Central memory CD8-positive, alpha-beta T cell (primary cell): ENCODE measurements around the gene MRPL21.

Experiments
- ATAC-seq: fragments of 150-1000 bp; cut with Tn5 transposase; replicated peaks from 2 replicates; pipeline ENCODE4 v1.10.0; 2022; ENCODE audit warnings: mild to moderate bottlenecking, moderate FRiP score, moderate number of reproducible peaks; ENCODE audit not compliant: poor library complexity, severe bottlenecking; ENCODE audit errors: extremely low read depth
- DNase-seq, 2 donors: peaks; one replicate each; pipeline ENCODE4 v3.0.0; 2021; ENCODE audit warnings: low spot score in 2 of 2
- H3K27ac Mint-ChIP-seq: one replicate; pipeline ENCODE4 v1.8.0; 2022; ENCODE audit warnings: low read depth, mild to moderate bottlenecking, moderate library complexity, mixed read lengths
- H3K27me3 Mint-ChIP-seq: one replicate; pipeline ENCODE4 v1.8.0; 2022; ENCODE audit warnings: mixed read lengths
- H3K36me3 Mint-ChIP-seq: one replicate; pipeline ENCODE4 v1.8.0; 2022; ENCODE audit warnings: mild to moderate bottlenecking, moderate library complexity, mixed read lengths; ENCODE audit not compliant: insufficient read depth
- H3K4me1 Mint-ChIP-seq: one replicate; pipeline ENCODE4 v1.8.0; 2022; ENCODE audit warnings: mixed read lengths
- H3K4me3 Mint-ChIP-seq: one replicate; pipeline ENCODE4 v1.8.0; 2022; ENCODE audit warnings: mild to moderate bottlenecking, moderate library complexity, mixed read lengths
- H3K9me3 Mint-ChIP-seq: one replicate; pipeline ENCODE4 v1.8.0; 2022; ENCODE audit warnings: mixed read lengths

Gene MRPL21

DNA sequence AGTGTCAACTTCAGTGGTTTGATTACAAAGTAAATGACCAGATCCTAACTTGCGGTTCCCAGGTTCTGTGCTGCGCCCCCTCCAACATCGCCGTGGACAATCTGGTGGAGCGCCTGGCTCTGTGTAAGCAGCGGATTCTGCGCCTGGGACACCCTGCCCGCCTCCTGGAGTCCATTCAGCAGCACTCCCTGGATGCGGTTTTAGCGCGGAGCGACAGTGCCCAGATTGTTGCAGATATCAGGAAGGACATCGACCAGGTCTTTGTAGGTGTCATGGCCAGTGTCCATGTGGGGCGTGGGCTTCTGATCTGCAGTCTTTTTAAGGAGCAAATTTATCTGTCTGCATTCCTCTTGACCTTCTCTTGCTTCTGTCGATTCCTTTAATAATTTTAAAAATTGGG, 11.1 kb upstream of the MRPL21 start:
- DNase-seq (no peak), ATAC-seq (no peak)
- Mint-ChIP-seq H3K9me3 (no peaks in the 10 kb centered on the region), H3K4me1 (no peaks in the 10 kb centered on the region), H3K4me3 (no peak overlapping the region), H3K27ac (no peak overlapping the region), H3K27me3 (no peaks in the 10 kb centered on the region), H3K36me3 (peaks cover 84% of the 10 kb centered on the region)

DNA sequence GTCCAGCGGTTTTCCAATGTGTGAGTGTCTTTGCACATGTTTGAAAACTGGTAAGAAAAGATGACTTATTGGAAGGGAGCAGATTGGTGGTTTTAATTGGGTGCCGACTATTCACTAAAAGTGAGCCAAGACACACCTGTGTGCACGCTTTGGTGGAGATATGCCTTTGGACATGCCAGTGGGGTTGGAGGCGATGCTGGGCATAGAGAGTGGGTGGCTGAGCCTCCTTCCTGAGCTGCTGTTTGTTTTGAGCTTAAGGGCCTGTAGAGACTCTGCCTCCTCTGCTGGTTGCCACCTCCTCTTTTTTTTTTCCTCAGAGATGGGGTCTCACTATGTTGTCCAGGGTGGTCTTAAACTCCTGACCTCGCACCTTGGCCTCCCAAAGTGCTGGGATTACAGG, 9.6 kb upstream of the MRPL21 start:
- H3K4me1 Mint-ChIP-seq: no peaks in the 10 kb centered on the region
- DNase-seq: no peak
- no peak overlapping the region for H3K4me3 Mint-ChIP-seq
- no peaks in the 10 kb centered on the region for H3K9me3 Mint-ChIP-seq
- peaks cover 81% of the 10 kb centered on the region for H3K36me3 Mint-ChIP-seq
- no peaks in the 10 kb centered on the region for H3K27me3 Mint-ChIP-seq
- no peak overlapping the region for H3K27ac Mint-ChIP-seq
- no peak for ATAC-seq

DNA sequence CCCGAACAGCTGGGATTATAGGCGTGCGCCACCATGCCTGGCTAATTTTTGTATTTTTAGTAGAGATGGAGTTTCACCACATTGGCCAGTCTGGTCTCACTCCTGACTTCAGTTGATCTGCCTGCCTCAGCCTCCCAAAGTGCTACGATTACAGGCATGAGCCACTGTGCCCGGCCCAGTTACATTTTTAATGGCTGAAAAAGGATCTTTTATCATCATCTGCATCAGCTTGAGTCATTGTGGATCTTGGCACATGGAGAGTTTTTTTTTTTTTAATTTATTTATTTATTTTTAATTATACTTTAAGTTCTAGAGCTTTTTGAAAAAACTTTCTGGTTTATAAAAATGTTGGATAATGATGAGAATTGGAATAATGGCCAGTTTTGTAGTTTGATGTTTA, 8.6 kb upstream of the MRPL21 start:
- H3K4me3 Mint-ChIP-seq: no peak overlapping the region
- H3K9me3 Mint-ChIP-seq: no peaks in the 10 kb centered on the region
- peaks cover 4% of the 10 kb centered on the region for H3K4me1 Mint-ChIP-seq
- ATAC-seq: no peak
- H3K27ac Mint-ChIP-seq: no peak overlapping the region
- peaks cover 77% of the 10 kb centered on the region for H3K36me3 Mint-ChIP-seq
- DNase-seq: no peak
- no peaks in the 10 kb centered on the region for H3K27me3 Mint-ChIP-seq

DNA sequence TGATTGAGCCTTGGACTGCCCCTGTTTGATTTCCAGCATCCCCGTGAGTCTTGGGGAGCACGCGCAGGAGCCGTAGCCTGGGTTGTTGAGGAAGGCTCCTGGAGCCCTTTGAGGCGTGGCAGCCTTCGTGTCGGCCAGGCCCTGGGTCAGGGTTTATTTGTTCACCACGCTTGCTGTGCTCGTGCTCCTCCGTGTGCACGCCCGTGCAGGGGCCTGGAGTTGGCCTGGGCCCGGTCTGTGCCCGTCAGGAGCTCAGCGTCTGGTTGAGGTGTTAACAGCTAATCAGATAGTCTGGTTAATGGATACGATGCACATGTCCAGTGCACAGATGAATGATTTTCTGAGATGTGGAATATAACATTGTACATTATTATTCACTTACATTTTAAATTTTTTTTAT, 8.1 kb upstream of the MRPL21 start:
- no peaks in the 10 kb centered on the region for H3K9me3 Mint-ChIP-seq
- DNase-seq (no peak), ATAC-seq (no peak)
- peaks cover 76% of the 10 kb centered on the region for H3K36me3 Mint-ChIP-seq
- H3K27ac Mint-ChIP-seq: no peak overlapping the region
- H3K4me1 Mint-ChIP-seq: peaks cover 5% of the 10 kb centered on the region
- H3K4me3 Mint-ChIP-seq: no peak overlapping the region
- no peaks in the 10 kb centered on the region for H3K27me3 Mint-ChIP-seq

DNA sequence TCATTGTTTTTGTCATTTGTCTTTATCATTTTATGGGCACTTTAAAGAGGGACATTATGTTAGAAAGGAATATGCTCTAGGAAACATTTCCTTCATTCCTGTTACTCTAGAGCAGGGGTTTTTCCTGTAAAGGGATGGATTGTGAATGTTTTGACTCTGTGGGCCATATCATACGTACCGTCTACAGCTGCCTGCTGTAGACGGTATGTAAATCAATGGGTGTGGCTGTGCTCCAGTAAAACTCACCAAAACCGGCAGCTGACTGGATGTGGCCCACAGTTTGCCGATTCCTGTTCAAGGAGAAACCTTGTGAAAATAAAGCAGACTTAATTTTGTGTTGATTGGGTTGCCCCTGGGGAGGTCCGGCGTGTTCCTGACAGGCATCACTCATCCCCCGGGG, 7.3 kb upstream of the MRPL21 start:
- ATAC-seq: no peak
- Mint-ChIP-seq H3K27me3 (no peaks in the 10 kb centered on the region), H3K36me3 (peaks cover 68% of the 10 kb centered on the region), H3K4me1 (peaks cover 7% of the 10 kb centered on the region), H3K9me3 (no peaks in the 10 kb centered on the region), H3K4me3 (no peak overlapping the region), H3K27ac (no peak overlapping the region)
- no peak for DNase-seq

DNA sequence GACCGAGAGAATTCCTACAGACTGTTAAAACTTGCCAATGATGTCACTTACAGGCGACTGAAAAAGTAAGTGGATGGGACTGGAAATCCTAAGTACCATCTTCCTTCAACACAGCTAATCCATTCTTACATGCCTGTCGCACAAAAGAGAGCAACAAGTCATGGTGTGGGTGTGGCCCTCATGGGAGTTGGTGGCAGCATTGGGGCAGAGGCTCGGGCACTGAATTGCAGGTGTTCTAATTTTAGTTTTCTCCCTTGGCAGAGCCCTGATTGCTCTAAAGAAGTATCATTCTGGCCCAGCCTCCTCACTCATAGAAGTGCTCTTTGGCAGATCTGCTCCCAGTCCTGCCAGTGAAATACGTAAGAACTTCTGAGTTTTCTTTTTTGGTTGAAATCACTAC, 4.6 kb upstream of the MRPL21 start:
- Mint-ChIP-seq H3K27me3 (no peaks in the 10 kb centered on the region), H3K4me1 (peaks cover 31% of the 10 kb centered on the region), H3K27ac (no peak overlapping the region), H3K9me3 (no peaks in the 10 kb centered on the region), H3K4me3 (no peak overlapping the region), H3K36me3 (peaks cover 61% of the 10 kb centered on the region)
- no peak for DNase-seq
- ATAC-seq: no peak

DNA sequence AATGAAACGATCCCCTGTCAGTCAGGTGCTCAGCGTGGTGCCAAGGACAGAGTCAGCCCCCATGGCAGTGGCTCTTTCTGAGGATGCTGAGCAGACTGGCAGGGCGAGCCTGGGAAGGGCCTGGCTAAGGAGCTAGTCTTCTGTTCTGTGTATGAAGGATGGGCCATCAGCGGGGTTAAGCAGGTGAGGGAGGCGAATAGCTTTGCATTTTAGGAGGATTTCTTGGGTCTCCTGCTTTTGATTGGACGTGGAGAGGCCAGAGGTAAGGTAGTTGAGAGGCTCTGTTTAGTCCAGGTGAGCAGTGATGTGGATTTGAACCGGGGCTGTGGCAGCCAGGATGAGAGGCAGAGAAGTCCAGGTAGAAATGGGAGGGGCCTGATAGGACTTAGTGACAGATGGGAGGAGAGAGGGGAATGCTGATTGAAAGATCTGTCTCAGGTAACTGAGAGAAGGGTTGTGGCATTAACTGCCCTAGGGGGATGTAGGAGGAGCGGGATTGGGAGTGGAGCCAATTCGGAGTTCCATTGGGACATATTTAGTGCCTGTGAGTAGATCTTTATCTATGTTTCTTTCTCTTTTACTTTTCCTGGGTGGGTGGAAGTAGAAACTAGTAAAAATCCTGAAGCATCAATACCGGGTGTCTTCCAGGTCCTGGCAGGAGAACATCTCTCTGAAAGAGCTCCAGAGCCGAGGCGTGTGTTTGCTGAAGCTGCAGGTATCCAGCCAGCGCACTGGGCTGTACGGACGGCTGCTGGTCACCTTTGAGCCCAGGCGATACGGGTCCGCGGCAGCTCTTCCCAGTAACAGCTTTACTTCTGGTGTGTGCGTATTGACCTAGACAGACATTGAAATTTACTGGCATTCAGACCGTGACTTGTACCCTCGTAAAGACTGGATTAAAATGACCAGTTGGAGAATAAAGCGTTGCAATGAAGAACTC, 2.1 kb upstream of the MRPL21 start:
- ATAC-seq (no peak), DNase-seq (no peak)
- H3K27me3 Mint-ChIP-seq: no peaks in the 10 kb centered on the region
- no peaks in the 10 kb centered on the region for H3K9me3 Mint-ChIP-seq
- H3K27ac Mint-ChIP-seq: peak overlapping the region; percentile 99
- peaks cover 43% of the 10 kb centered on the region for H3K36me3 Mint-ChIP-seq
- H3K4me3 Mint-ChIP-seq: peak overlapping the region; percentile 99
- H3K4me1 Mint-ChIP-seq: peaks cover 57% of the 10 kb centered on the region

DNA sequence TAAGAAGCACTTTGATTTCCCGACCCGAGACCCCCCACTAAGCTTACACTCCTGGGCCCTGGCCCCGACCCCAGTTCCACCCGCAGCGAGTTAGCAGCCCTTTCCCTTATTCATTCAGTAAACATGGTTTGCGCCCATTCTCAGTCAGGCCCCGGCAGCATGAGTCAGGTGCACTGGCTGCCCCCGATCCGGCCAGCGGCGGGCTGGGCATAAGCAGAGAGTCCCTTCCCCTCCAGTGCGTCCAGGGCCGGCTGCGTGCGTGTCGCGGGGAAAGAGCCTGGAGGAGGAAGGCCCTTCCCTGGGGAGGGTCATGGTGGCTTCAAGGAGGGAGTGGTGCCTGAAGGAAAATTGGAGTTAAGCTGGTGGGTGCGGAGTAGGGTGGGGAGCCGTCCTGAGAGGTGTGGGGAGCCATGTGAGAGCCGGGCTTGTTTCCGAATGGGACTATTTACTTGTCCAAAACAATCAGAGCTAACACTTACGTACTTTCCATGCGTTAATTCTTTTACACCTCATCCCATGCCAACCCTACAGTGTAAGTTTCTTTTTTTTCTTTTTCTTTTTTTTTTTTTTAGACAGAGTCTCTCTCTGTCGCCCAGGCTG, 716 bp upstream of the MRPL21 start:
- H3K27ac Mint-ChIP-seq: peak overlapping the region; percentile 99
- peaks cover 58% of the 10 kb centered on the region for H3K4me1 Mint-ChIP-seq
- peak overlapping the region; percentile 99 for H3K4me3 Mint-ChIP-seq
- H3K36me3 Mint-ChIP-seq: peaks cover 38% of the 10 kb centered on the region
- ATAC-seq (peak; percentile 34), DNase-seq (peak in 1 of 2 donors; percentile 18)
- H3K9me3 Mint-ChIP-seq: no peaks in the 10 kb centered on the region
- no peaks in the 10 kb centered on the region for H3K27me3 Mint-ChIP-seq

DNA sequence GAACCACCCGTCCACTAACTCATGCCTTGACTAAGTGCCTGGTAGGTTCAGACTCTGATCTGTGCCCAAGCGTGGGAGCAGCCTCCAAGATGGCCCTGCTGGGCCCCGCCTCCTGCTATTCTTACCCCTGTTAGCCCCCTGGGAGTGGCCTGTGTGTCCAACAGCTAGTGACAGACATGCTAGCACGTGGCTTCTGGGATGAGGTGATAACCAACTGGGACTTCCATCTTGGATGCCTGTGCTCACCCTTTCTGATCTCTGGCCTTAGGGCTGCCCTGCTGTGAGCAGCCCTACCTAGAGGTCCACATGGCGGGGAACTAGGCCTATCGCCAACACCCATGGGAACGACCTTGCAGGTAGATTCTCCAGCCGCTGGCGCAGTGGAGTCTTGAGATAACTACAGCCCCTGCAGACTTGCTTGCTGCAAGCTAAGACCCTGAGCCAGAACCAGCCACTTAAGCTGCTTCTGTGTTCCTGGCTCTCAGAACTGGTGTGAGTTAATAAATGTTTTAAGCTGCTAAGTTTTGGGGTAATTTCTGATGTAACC, 2.7 kb downstream of the MRPL21 start:
- H3K4me3 Mint-ChIP-seq: peak overlapping the region; percentile 13
- peak overlapping the region; percentile 73 for H3K27ac Mint-ChIP-seq
- ATAC-seq: no peak
- H3K36me3 Mint-ChIP-seq: peaks cover 40% of the 10 kb centered on the region
- no peak for DNase-seq
- H3K4me1 Mint-ChIP-seq: peaks cover 51% of the 10 kb centered on the region
- H3K27me3 Mint-ChIP-seq: no peaks in the 10 kb centered on the region
- no peaks in the 10 kb centered on the region for H3K9me3 Mint-ChIP-seq

DNA sequence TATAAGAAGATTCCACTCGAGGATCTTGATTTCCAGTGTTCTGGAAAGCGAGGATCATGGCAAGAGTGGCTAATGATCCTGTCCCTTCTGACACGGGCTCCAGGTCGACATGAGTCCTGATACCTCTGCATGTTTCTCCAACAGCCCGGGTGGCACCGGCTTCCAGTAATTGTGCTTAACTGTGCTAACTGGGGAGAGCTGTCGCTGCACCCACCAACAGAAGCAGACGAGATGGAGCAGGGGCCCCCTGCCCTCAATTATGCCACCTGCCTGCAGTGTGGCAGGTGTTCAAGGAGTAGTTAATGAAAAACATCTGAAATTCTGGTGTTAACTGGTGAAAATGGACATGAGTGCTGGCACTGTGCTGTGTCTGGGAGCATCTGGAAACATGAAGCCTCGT, 6.2 kb downstream of the MRPL21 start:
- ATAC-seq: no peak
- no peaks in the 10 kb centered on the region for H3K9me3 Mint-ChIP-seq

DNA sequence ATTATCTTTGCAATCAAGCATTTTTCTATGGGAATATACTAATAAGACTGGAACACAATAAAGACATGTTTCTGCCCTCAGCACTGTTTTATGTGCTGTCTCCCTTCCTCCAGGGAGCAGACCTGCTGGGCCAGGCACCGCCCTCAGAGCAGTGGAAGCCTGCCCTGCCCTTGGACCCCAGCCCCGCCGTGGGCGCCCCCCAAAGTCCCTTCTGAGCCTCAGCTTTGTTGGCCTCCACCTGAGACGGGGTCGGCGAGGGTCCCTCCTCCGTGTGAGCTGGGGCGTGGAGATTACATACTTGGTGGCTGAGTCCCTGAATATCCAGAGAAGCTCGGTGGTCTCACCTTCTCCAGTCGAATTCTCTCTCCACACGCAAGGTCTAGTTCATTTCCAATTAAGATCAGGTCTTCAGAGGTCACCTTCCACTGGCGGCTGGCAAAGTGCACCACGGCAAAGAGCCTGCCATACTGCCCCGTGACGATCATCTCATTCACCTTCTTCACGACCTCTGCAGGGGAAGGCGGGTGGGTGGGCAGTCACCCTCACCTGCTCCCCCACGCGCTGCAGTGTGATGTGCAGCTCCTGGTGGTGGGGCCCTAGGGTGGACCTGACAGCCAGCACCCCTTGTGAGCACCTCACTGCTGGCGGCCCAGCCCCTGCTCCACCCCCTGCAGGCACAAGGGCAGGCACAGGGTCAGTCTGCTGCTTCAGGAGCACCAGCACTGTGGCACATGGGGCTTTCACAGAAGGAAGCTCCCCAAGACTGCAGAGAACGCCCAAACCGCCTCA, 7.3 kb downstream of the MRPL21 start:
- peaks cover 9% of the 10 kb centered on the region for H3K4me1 Mint-ChIP-seq
- peaks cover 32% of the 10 kb centered on the region for H3K36me3 Mint-ChIP-seq
- H3K9me3 Mint-ChIP-seq: no peaks in the 10 kb centered on the region
- H3K4me3 Mint-ChIP-seq: no peak overlapping the region
- DNase-seq (no peak), ATAC-seq (no peak)
- no peak overlapping the region for H3K27ac Mint-ChIP-seq
- H3K27me3 Mint-ChIP-seq: no peaks in the 10 kb centered on the region

More for the DNA sequence above, 6.2 kb downstream of the MRPL21 start:
- peaks cover 30% of the 10 kb centered on the region for H3K36me3 Mint-ChIP-seq
- no peaks in the 10 kb centered on the region for H3K27me3 Mint-ChIP-seq
- H3K27ac Mint-ChIP-seq: no peak overlapping the region
- H3K4me3 Mint-ChIP-seq: no peak overlapping the region
- peaks cover 19% of the 10 kb centered on the region for H3K4me1 Mint-ChIP-seq
- no peak for DNase-seq

DNA sequence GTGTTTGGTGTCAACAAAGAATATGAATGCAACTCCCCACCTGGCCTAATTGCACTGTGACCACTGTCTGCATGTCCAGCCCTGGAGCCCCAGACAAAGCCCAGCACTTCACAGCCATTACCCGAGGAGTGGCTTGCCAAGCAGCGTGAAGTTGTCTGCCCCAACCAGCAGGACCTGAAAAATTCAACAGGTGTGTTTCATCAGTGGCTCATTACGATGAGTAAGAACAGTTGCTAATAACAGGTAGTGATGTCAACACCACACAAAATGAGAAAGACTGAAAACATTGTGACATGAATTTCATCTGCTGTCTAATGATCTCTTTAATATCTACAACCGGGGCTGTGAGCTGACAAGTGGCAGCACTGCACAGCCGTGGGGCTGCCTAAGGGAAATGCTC, 10.3 kb downstream of the MRPL21 start:
- Mint-ChIP-seq H3K4me1 (no peaks in the 10 kb centered on the region), H3K9me3 (no peaks in the 10 kb centered on the region), H3K36me3 (peaks cover 22% of the 10 kb centered on the region), H3K27me3 (no peaks in the 10 kb centered on the region), H3K4me3 (no peak overlapping the region), H3K27ac (no peak overlapping the region)
- DNase-seq (no peak), ATAC-seq (no peak)
